ENCODE data around the gene TPO.

DNA sequence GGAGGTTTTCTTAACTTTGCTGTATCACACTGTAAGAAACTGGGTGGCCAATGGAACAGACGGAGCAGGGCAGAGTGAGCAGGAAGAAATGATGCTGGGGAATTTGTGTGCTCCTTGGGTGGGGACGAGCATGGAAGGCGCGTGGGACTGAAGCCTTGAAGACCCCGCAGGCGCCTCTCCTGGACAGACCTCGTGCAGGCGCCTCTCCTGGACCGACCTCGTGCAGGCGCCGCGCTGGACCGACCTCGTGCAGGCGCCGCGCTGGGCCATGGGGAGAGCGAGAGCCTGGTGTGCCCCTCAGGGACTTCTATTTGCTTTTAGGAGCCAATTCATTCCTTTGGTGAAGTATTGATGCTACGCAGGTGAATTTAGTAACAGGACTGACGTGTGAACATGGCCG lies 8.9 kb downstream of the TPO start:
- TF ChIP-seq, protein P1, sequence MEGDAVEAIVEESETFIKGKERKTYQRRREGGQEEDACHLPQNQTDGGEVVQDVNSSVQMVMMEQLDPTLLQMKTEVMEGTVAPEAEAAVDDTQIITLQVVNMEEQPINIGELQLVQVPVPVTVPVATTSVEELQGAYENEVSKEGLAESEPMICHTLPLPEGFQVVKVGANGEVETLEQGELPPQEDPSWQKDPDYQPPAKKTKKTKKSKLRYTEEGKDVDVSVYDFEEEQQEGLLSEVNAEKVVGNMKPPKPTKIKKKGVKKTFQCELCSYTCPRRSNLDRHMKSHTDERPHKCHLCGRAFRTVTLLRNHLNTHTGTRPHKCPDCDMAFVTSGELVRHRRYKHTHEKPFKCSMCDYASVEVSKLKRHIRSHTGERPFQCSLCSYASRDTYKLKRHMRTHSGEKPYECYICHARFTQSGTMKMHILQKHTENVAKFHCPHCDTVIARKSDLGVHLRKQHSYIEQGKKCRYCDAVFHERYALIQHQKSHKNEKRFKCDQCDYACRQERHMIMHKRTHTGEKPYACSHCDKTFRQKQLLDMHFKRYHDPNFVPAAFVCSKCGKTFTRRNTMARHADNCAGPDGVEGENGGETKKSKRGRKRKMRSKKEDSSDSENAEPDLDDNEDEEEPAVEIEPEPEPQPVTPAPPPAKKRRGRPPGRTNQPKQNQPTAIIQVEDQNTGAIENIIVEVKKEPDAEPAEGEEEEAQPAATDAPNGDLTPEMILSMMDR (IDR thresholded peaks at IDR 0.05), result no peak
- TF ChIP-seq POLR2A (IDR thresholded peaks at IDR 0.05), result no peak
